Endothelial cell of umbilical vein (primary cell): ENCODE data around the gene VPS35. TPM values are rescaled to one million over a fixed set of nuclear protein-coding genes. Genes with fewer than 3 reads are reported as not detected.

Experiments used
- BruUV-seq: library from RNA; stranded (reverse); fragments of 400-500 nt; replicated peaks from 2 replicates; lab custom pipeline; 2021; lab: Mats Ljungman, UMichigan
- CTCF ChIA-PET: fragments of 300-600, 350-600 bp; sonication (Branson Sonifier 250); formaldehyde crosslinking; loops from one replicate; lab custom pipeline; 2021; ENCODE audit warnings: antibody characterized with exemption, inconsistent platforms; lab: Charles Lee
- POLR2A ChIA-PET: fragments of 300-600, 350-600 bp; sonication (Branson Sonifier 250); formaldehyde crosslinking; loops from one replicate; lab custom pipeline; 2021; ENCODE audit warnings: antibody characterized with exemption, inconsistent platforms; lab: Charles Lee
- DNase-seq: peaks from one replicate; pipeline ENCODE4 v3.0.0-alpha.2; 2011; ENCODE audit warnings: low read depth, low spot score
- FAIRE-seq: peaks from 2 replicates; lab custom pipeline; 2011; peaks lifted over from hg19 to GRCh38; lab: Jason Lieb, UNC
- H2AFZ ChIP-seq: 2 replicates; pipeline ENCODE4 v1.6.0; 2012; ENCODE audit warnings: low read depth, low read length, control low read depth, inconsistent platforms
- H3K27ac ChIP-seq: 2 replicates; pipeline ENCODE4 v1.5.1; 2011; ENCODE audit warnings: low read depth, mild to moderate bottlenecking, control low read depth, low read length, moderate library complexity; ENCODE audit not compliant: insufficient read depth
- H3K27me3 ChIP-seq, 2 experiments: 2 replicates each; pipeline versions ENCODE4 v1.6.0 to v1.6.1; 2011; ENCODE audit warnings: low read length in 2 of 2, mixed read lengths in 1 of 2; ENCODE audit not compliant: control insufficient read depth in 2 of 2, insufficient read depth in 2 of 2
- H3K36me3 ChIP-seq, 2 experiments: 2 replicates in 1 of 2; 3 replicates in 1 of 2; pipeline ENCODE4 v1.5.1; 2011; ENCODE audit warnings: low read length in 2 of 2, mild to moderate bottlenecking in 1 of 2, moderate library complexity in 1 of 2; ENCODE audit not compliant: control insufficient read depth in 2 of 2, insufficient read depth in 2 of 2; ENCODE audit errors: extremely low read depth in 1 of 2
- H3K4me1 ChIP-seq: 3 replicates; pipeline ENCODE4 v1.5.1; 2011; ENCODE audit warnings: mild to moderate bottlenecking, low read length; ENCODE audit not compliant: control insufficient read depth, insufficient read depth; ENCODE audit errors: extremely low read depth
- H3K4me2 ChIP-seq: 2 replicates; pipeline ENCODE4 v1.6.1; 2011; ENCODE audit warnings: low read length, control low read depth, mixed read lengths; ENCODE audit not compliant: insufficient read depth
- H3K4me3 ChIP-seq, 3 experiments: fragments of 200-600 bp in 1 of 3; sonication (generic), shearing (Covaris generic) in 1 of 3; replicated peaks in 1 of 3; 2 replicates each; pipeline ENCODE4 v1.5.1; 2011 to 2016; ENCODE audit warnings: control low read depth in 3 of 3, low read length in 3 of 3, mild to moderate bottlenecking in 2 of 3, inconsistent platforms in 1 of 3, low read depth in 1 of 3, moderate library complexity in 1 of 3; ENCODE audit not compliant: insufficient read depth in 1 of 3
- H3K79me2 ChIP-seq: 2 replicates; pipeline ENCODE4 v1.6.0; 2012; ENCODE audit warnings: low read length, inconsistent platforms; ENCODE audit not compliant: control insufficient read depth, insufficient read depth
- H3K9ac ChIP-seq: replicated peaks from 2 replicates; pipeline ENCODE3; 2011; ENCODE audit warnings: low read length, control low read depth; ENCODE audit not compliant: insufficient read depth; ENCODE audit errors: extremely low read depth
- H3K9me1 ChIP-seq: replicated peaks from 3 replicates; pipeline ENCODE4 v1.6.0; 2011; ENCODE audit warnings: mild to moderate bottlenecking, low read length; ENCODE audit not compliant: control insufficient read depth, insufficient read depth; ENCODE audit errors: extremely low read depth
- H3K9me3 ChIP-seq: replicated peaks from 2 replicates; pipeline ENCODE4 v1.5.1; 2012; ENCODE audit warnings: low read length, inconsistent platforms; ENCODE audit not compliant: control insufficient read depth, insufficient read depth
- H4K20me1 ChIP-seq: replicated peaks from 2 replicates; pipeline ENCODE3; 2011; ENCODE audit warnings: mild to moderate bottlenecking, low read length; ENCODE audit not compliant: control insufficient read depth, insufficient read depth; ENCODE audit errors: extremely low read depth
- EZH2 ChIP-seq: IDR thresholded peaks from 2 replicates; pipeline ENCODE4 v1.6.1; 2012; ENCODE audit warnings: borderline replicate concordance, low read depth, mild to moderate bottlenecking, moderate library complexity, low read length, inconsistent platforms; ENCODE audit not compliant: severe bottlenecking
- GATA2 ChIP-seq: IDR thresholded peaks from 2 replicates; pipeline ENCODE4 v1.7.0; 2011; ENCODE audit warnings: low read depth, mild to moderate bottlenecking, moderate library complexity, mixed read lengths, low read length; ENCODE audit not compliant: insufficient read length, insufficient read depth
- JUN ChIP-seq: IDR thresholded peaks from 2 replicates; pipeline ENCODE4 v1.6.1; 2011; ENCODE audit warnings: borderline replicate concordance, low read depth; ENCODE audit not compliant: insufficient read length, insufficient read depth
- MYC ChIP-seq: IDR thresholded peaks from one replicate; pipeline ENCODE4 v1.6.1; 2011; ENCODE audit warnings: mild to moderate bottlenecking, low read depth, low read length
- POLR2A ChIP-seq: IDR thresholded peaks from 2 replicates; pipeline ENCODE4 v1.6.1; 2012; ENCODE audit warnings: low read depth, mild to moderate bottlenecking, control low read depth, low read length
- POLR2AphosphoS5 ChIP-seq: IDR thresholded peaks from 2 replicates; pipeline ENCODE4 v1.6.1; 2012; ENCODE audit warnings: low read depth, mild to moderate bottlenecking, control low read depth, low read length, moderate library complexity; ENCODE audit not compliant: insufficient read depth
- dilution Hi-C: fragments of 300-500 bp; cut with MboI; formaldehyde crosslinking; loops from one replicate; pipeline ENCODE4 v1.15.0; 2019; ENCODE audit warnings: low sequenced_read_pairs; ENCODE audit not compliant: extremely low pct_ligation_motif_present
- intact Hi-C: fragments of 100-400 bp; cut with micrococcal nuclease; formaldehyde crosslinking; loops from one replicate; pipeline ENCODE4 v1.10.0; 2022
- polyA plus RNA-seq, 4 experiments: library from polyadenylated mRNA; depleted of rRNA in 3 of 4; stranded (reverse) in 3 of 4; unstranded in 1 of 4; fragments of >200 nt; gene quantifications; 2 replicates each; pipeline versions ENCODE4 v1.2.1 to v1.2.3, GENCODE V29; 2011 to 2012; ENCODE audit warnings: missing spikeins in 1 of 4
- total RNA-seq: library from RNA; stranded (reverse); gene quantifications from 2 replicates; pipeline ENCODE4 v1.2.3, GENCODE V29; 2021
- TF ChIP-seq, protein P1 (sequence below): IDR thresholded peaks from 2 replicates; pipeline ENCODE4 v1.6.1; 2011; ENCODE audit not compliant: insufficient read depth, insufficient read length
- TF ChIP-seq, protein P2 (sequence below), 2 donors: IDR thresholded peaks; 1 replicate in 1 of 2; 2 replicates in 1 of 2; pipeline ENCODE4 v1.5.1; 2011; ENCODE audit warnings: low read length in 2 of 2, mild to moderate bottlenecking in 2 of 2, moderate library complexity in 2 of 2, control low read depth in 1 of 2, inconsistent platforms in 1 of 2, low read depth in 1 of 2; ENCODE audit not compliant: insufficient read depth in 1 of 2; ENCODE audit errors: extremely low read depth in 1 of 2

Gene VPS35
- total and polyA plus RNA-seq, 2 donors (not counting 3 experiments of a cell fraction or from before 2014, with no cell fraction given) = 19.7 to 102 TPM

DNA sequence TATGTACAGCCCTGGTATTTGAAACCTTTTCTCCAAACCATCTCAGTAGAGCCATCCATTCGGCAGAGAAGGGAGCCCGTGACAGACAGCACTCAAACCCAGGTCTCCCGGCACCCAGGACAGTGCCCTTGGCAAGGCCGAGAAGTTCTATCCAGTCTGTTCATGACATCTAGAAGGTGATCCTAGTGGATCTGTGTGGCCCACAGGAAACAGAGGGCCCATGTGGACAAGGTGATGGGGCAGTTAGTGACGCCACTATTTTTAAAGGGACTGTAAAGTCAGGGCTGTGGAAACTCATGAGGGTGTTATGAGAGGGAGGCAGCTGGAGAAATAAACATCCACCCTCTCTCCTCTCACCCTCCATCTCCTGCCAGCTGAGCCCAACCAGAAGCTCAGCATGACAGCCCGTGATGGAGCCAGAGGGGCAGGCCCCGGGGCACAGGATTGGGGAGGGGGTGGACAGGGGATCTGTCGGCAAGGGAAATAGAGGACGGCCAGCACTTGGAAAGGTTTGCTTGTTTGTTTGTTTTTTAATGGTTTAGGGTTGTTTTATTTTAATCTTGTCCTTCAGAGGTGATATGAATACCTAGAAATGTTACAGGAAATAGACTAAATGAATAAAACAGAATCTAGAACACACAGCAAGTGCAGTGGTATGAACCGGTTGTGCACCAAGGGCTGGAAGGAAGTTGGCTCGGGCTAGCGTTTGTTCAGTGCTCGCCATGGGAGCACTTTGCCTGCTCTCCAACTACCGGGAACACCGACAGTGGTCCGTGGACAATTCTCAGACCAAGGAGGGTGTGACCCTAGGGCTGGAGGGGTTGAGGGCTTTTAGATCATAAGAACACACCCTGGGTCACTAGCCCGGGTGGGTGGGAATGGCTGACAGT is 42.1 kb upstream of the VPS35 start:
- no TSS peak for BruUV-seq
- no peaks in the 10 kb centered on the region for H3K9me1 ChIP-seq
- no peaks in the 10 kb centered on the region for H3K36me3 ChIP-seq
- no peak overlapping the region for H2AFZ ChIP-seq
- POLR2A ChIA-PET = no interaction called here
- no peaks in the 10 kb centered on the region for H3K4me1 ChIP-seq
- H3K27ac ChIP-seq = no peak overlapping the region
- dilution Hi-C loops (no loop called here), intact Hi-C loops (no loop called here)
- H3K9ac ChIP-seq = no peak overlapping the region
- H3K27me3 ChIP-seq = no peaks in the 10 kb centered on the region
- no peaks in the 10 kb centered on the region for H3K79me2 ChIP-seq
- FAIRE-seq (no peak), DNase-seq (no peak)
- no peaks in the 10 kb centered on the region for H4K20me1 ChIP-seq
- CTCF ChIA-PET = no interaction called here
- no peak overlapping the region for H3K4me3 ChIP-seq
- no peaks in the 10 kb centered on the region for H3K9me3 ChIP-seq
- no peak overlapping the region for H3K4me2 ChIP-seq
- TF ChIP-seq EZH2 (no peak), POLR2AphosphoS5 (no peak), JUN (no peak), GATA2 (no peak), MYC (no peak), POLR2A (no peak)
- TF ChIP-seq, protein P1, sequence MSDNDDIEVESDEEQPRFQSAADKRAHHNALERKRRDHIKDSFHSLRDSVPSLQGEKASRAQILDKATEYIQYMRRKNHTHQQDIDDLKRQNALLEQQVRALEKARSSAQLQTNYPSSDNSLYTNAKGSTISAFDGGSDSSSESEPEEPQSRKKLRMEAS = no peak
- TF ChIP-seq, protein P2, sequence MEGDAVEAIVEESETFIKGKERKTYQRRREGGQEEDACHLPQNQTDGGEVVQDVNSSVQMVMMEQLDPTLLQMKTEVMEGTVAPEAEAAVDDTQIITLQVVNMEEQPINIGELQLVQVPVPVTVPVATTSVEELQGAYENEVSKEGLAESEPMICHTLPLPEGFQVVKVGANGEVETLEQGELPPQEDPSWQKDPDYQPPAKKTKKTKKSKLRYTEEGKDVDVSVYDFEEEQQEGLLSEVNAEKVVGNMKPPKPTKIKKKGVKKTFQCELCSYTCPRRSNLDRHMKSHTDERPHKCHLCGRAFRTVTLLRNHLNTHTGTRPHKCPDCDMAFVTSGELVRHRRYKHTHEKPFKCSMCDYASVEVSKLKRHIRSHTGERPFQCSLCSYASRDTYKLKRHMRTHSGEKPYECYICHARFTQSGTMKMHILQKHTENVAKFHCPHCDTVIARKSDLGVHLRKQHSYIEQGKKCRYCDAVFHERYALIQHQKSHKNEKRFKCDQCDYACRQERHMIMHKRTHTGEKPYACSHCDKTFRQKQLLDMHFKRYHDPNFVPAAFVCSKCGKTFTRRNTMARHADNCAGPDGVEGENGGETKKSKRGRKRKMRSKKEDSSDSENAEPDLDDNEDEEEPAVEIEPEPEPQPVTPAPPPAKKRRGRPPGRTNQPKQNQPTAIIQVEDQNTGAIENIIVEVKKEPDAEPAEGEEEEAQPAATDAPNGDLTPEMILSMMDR (IDR thresholded peaks at IDR 0.05; ENCODE audit: extremely low read depth in 1 of 2, insufficient read depth in 1 of 2, low read depth in 1 of 2, low read length in 2 of 2) = no peak
